ENCODE measurements around the gene IFNA2.
"Not testable (repeated sequence)": the region's sequence is repeated elsewhere in the genome, so short reads cannot be mapped to it uniquely, and the experiment has no call there.

The IFNA2 gene

DNA sequence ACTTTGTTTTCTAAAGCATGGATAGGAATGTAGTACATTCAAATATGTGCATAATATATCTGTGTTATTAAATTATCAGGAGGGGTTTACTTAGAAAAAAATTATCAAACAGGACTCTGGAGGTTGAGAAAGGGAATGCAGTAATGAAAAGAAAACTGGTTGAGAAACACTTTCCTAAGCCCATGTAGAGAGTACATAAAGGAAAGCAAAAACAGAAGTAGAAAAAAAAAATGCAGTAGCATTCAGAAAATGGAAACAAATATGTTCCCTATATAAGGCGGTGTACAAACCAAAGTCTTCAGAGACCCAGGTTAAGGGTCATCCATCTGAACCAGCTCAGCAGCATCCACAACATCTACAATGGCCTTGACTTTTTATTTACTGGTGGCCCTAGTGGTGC lies 23.6 kb upstream of the IFNA2 start, which contains the start of gene IFNA8:
Gene IFNA8, plus strand, starts transcription at position 301 of the 400 bp plus-strand sequence. Its CDS starts 60 bp downstream, at position 361.
- Histone ChIP-seq H3K4me3 (ENCODE audit: low read depth in 1 of 2, low read length in 2 of 2) (no peak within 1 kb of the TSS), H3K4me1 (ENCODE audit: control insufficient read depth in 1 of 2, insufficient read depth in 2 of 2, low read length in 2 of 2) (no peaks in the 10 kb centered on the region), H3K27me3 (ENCODE audit: low read depth, low read length) (no peaks in the 10 kb centered on the region), H3K9me3 (ENCODE audit: control insufficient read depth in 1 of 2, low read length in 2 of 2) (no peaks in the 10 kb centered on the region), H3K36me3 (ENCODE audit: control insufficient read depth in 1 of 2, insufficient read depth in 2 of 2, low read length in 2 of 2) (no peaks in the 10 kb centered on the region), H3K27ac (ENCODE audit: low read length) (no peak within 1 kb of the TSS)

GRCh38 chr9:21404146-21404545 lies 18.9 kb upstream of the IFNA2 start:
- no peak overlapping the region for H3K4me3 ChIP-seq (ENCODE audit: low read depth in 1 of 2, low read length in 2 of 2)
- no peaks in the 10 kb centered on the region for H3K9me3 ChIP-seq (ENCODE audit: control insufficient read depth in 1 of 2, low read length in 2 of 2)
- H3K27me3 ChIP-seq (ENCODE audit: low read depth, low read length) = peaks cover 6% of the 10 kb centered on the region
- H3K36me3 ChIP-seq (ENCODE audit: control insufficient read depth in 1 of 2, insufficient read depth in 2 of 2, low read length in 2 of 2) = no peaks in the 10 kb centered on the region
- H3K27ac ChIP-seq (ENCODE audit: low read length) = no peak overlapping the region
- peaks cover 0 to 13% of the 10 kb centered on the region in 2 donors for H3K4me1 ChIP-seq (ENCODE audit: control insufficient read depth in 1 of 2, insufficient read depth in 2 of 2, low read length in 2 of 2)

GRCh38 chr9:21402386-21403251 lies 17.4 kb upstream of the IFNA2 start:
- H3K9me3 ChIP-seq (ENCODE audit: control insufficient read depth in 1 of 2, low read length in 2 of 2) = no peaks in the 10 kb centered on the region
- H3K27me3 ChIP-seq (ENCODE audit: low read depth, low read length) = peaks cover 6% of the 10 kb centered on the region
- peak overlapping the region; percentile 33 to 67 for H3K4me3 ChIP-seq (ENCODE audit: low read depth in 1 of 2, low read length in 2 of 2)
- no peaks in the 10 kb centered on the region for H3K36me3 ChIP-seq (ENCODE audit: control insufficient read depth in 1 of 2, insufficient read depth in 2 of 2, low read length in 2 of 2)
- no peak overlapping the region for H3K27ac ChIP-seq (ENCODE audit: low read length)
- peaks cover 0 to 13% of the 10 kb centered on the region in 2 donors for H3K4me1 ChIP-seq (ENCODE audit: control insufficient read depth in 1 of 2, insufficient read depth in 2 of 2, low read length in 2 of 2)

- no peak overlapping the region for H3K4me3 ChIP-seq (ENCODE audit: low read depth in 1 of 2, low read length in 2 of 2)
- peaks cover 0 to 13% of the 10 kb centered on the region in 2 donors for H3K4me1 ChIP-seq (ENCODE audit: control insufficient read depth in 1 of 2, insufficient read depth in 2 of 2, low read length in 2 of 2)
- no peaks in the 10 kb centered on the region for H3K9me3 ChIP-seq (ENCODE audit: control insufficient read depth in 1 of 2, low read length in 2 of 2)
- no peaks in the 10 kb centered on the region for H3K36me3 ChIP-seq (ENCODE audit: control insufficient read depth in 1 of 2, insufficient read depth in 2 of 2, low read length in 2 of 2)
- no peak overlapping the region for H3K27ac ChIP-seq (ENCODE audit: low read length)
- H3K27me3 ChIP-seq (ENCODE audit: low read depth, low read length) = peaks cover 19% of the 10 kb centered on the region
These were observed 14.8 kb upstream of the IFNA2 start for GRCh38 chr9:21399956-21400355.

DNA sequence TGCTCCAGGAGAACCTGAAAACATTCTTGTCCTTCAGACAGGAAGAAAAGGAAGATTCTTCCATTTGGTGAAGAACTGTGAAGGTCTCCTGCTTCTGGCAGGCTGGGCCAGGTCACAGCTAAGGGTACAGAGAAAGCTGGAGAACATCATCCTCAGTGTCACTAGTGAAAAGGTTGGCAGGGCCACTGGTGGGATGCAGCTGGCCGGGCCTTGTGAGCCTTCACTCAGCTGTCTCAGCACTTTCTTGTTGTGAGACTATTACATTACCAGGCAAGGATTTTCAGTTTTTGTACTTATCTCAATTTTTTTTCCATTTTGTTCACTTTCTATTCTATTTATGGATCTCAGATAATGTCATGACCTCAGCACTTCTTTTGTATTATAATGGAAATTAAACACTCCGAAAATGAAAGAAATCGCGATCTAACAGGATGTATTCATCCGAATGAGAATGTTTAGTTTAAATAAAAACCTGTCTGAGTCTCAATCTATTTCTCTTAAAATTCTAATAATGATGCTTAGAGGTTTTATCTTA lies 13.8 kb upstream of the IFNA2 start:
- H3K9me3 ChIP-seq (ENCODE audit: control insufficient read depth in 1 of 2, low read length in 2 of 2) = no peaks in the 10 kb centered on the region
- no peak overlapping the region for H3K4me3 ChIP-seq (ENCODE audit: low read depth in 1 of 2, low read length in 2 of 2)
- H3K27me3 ChIP-seq (ENCODE audit: low read depth, low read length) = peaks cover 20% of the 10 kb centered on the region
- no peak overlapping the region for H3K27ac ChIP-seq (ENCODE audit: low read length)
- H3K36me3 ChIP-seq (ENCODE audit: control insufficient read depth in 1 of 2, insufficient read depth in 2 of 2, low read length in 2 of 2) = no peaks in the 10 kb centered on the region
- H3K4me1 ChIP-seq (ENCODE audit: control insufficient read depth in 1 of 2, insufficient read depth in 2 of 2, low read length in 2 of 2) = peaks cover 0 to 13% of the 10 kb centered on the region in 2 donors

- no peaks in the 10 kb centered on the region for H3K36me3 ChIP-seq (ENCODE audit: control insufficient read depth in 1 of 2, insufficient read depth in 2 of 2, low read length in 2 of 2)
- H3K4me3 ChIP-seq (ENCODE audit: low read depth in 1 of 2, low read length in 2 of 2) = peak overlapping the region; percentile 53 to 62
- peaks cover 13% of the 10 kb centered on the region for H3K27me3 ChIP-seq (ENCODE audit: low read depth, low read length)
- no peak overlapping the region for H3K27ac ChIP-seq (ENCODE audit: low read length)
- H3K9me3 ChIP-seq (ENCODE audit: control insufficient read depth in 1 of 2, low read length in 2 of 2) = no peaks in the 10 kb centered on the region
- H3K4me1 ChIP-seq (ENCODE audit: control insufficient read depth in 1 of 2, insufficient read depth in 2 of 2, low read length in 2 of 2) = no peaks in the 10 kb centered on the region
These were observed 10.8 kb upstream of the IFNA2 start for GRCh38 chr9:21395778-21396717.

- H3K4me3 ChIP-seq (ENCODE audit: low read depth in 1 of 2, low read length in 2 of 2) = no peak overlapping the region
- no peaks in the 10 kb centered on the region for H3K36me3 ChIP-seq (ENCODE audit: control insufficient read depth in 1 of 2, insufficient read depth in 2 of 2, low read length in 2 of 2)
- H3K4me1 ChIP-seq (ENCODE audit: control insufficient read depth in 1 of 2, insufficient read depth in 2 of 2, low read length in 2 of 2) = no peaks in the 10 kb centered on the region
- peaks cover 20% of the 10 kb centered on the region for H3K27me3 ChIP-seq (ENCODE audit: low read depth, low read length)
- no peaks in the 10 kb centered on the region for H3K9me3 ChIP-seq (ENCODE audit: control insufficient read depth in 1 of 2, low read length in 2 of 2)
- no peak overlapping the region for H3K27ac ChIP-seq (ENCODE audit: low read length)
These were observed 7.1 kb upstream of the IFNA2 start for GRCh38 chr9:21392270-21392669.

DNA sequence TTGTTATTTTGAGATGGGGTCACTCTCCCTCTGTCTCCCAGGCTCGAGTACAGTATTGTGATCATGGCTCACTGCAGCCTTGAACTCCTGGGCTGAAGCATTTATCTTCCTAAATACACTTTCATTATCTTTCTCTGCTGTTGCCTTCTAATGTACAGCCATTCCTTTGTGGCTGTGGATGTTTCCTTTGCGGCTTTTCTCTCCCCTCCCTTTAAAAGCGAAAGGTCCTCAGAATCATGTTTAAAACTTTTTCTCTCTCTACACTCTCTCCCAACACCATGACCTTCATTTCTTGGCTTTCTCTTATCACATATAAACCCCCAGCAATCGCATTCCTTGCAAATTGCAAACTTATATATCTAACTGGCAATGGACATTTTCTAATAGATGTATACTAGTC lies 1.6 kb downstream of the IFNA2 start:
- H3K36me3 ChIP-seq (ENCODE audit: control insufficient read depth in 1 of 2, insufficient read depth in 2 of 2, low read length in 2 of 2) = no peaks in the 10 kb centered on the region
- H3K9me3 ChIP-seq (ENCODE audit: control insufficient read depth in 1 of 2, low read length in 2 of 2) = no peaks in the 10 kb centered on the region
- no peak overlapping the region for H3K27ac ChIP-seq (ENCODE audit: low read length)
- no peaks in the 10 kb centered on the region for H3K4me1 ChIP-seq (ENCODE audit: control insufficient read depth in 1 of 2, insufficient read depth in 2 of 2, low read length in 2 of 2)
- no peak overlapping the region for H3K4me3 ChIP-seq (ENCODE audit: low read depth in 1 of 2, low read length in 2 of 2)
- peaks cover 11% of the 10 kb centered on the region for H3K27me3 ChIP-seq (ENCODE audit: low read depth, low read length)

DNA sequence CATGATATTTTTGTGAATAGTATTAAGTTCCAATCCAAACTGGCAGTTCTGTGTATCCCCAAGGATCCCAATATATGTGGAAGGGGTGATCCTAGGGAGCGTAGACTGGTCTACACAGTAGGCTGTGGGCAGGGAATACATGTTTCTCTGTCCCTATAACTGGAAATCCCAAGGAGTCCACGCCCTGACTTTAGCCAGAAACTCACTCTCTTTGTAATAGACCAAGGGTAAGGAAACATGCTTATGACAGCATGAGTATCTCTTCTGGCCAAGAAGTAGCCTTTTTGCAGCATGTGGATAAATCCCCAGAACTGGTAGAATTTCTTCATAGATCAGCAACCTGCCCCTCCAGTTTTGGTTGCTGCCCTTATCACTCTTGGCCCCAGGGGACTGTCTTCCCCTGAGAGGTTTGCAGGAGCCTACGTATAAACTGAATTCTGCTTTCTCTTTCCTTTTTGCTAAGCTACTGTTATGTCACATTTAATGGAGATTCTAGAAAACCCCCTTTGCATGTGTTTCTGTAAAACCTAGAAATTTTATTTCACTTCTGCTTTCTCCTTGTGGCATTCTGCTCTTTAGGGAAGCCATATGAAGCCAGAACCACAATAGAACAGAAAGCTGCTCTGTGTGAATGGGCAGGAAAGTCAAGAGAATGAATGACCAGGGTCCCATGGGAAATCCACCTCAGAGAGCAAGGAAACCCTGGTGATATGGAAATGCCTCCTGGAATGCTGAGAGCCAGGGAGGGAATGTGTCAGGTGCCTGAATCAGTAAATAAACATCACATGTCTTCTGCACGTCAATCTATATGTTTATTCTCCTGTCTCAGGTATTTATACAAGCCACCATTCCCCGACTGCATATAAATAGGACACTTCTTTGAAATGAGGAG lies 3.5 kb downstream of the IFNA2 start:
- Histone ChIP-seq H3K4me3 (ENCODE audit: low read depth in 1 of 2, low read length in 2 of 2) (no peak overlapping the region), H3K9me3 (ENCODE audit: control insufficient read depth in 1 of 2, low read length in 2 of 2) (no peaks in the 10 kb centered on the region), H3K4me1 (ENCODE audit: control insufficient read depth in 1 of 2, insufficient read depth in 2 of 2, low read length in 2 of 2) (no peaks in the 10 kb centered on the region), H3K36me3 (ENCODE audit: control insufficient read depth in 1 of 2, insufficient read depth in 2 of 2, low read length in 2 of 2) (no peaks in the 10 kb centered on the region), H3K27ac (ENCODE audit: low read length) (no peak overlapping the region), H3K27me3 (ENCODE audit: low read depth, low read length) (peaks cover 4% of the 10 kb centered on the region)

DNA sequence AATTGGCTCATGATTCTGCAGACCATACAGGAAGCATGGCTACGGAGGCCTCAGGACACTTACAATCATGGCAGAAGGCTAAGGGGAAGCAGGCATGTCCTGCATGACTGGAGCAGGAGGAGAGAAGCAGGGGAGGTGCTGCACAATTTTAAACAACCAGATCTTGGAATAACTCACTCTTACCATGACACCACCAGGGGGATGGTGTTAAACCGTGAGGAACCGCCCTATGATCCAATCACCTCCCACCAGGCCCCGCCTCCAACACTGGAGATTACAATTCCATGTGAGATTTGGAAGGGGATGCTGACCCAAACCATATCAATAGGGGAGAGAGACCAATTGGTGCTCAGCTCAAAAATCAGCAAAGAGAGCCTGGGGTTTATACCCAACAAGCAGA lies 13.7 kb downstream of the IFNA2 start:
- not testable (repeated sequence) for H3K4me3 ChIP-seq (ENCODE audit: low read depth in 1 of 2, low read length in 2 of 2); H3K27me3 ChIP-seq (ENCODE audit: low read depth, low read length); H3K4me1 ChIP-seq (ENCODE audit: control insufficient read depth in 1 of 2, insufficient read depth in 2 of 2, low read length in 2 of 2); H3K9me3 ChIP-seq (ENCODE audit: control insufficient read depth in 1 of 2, low read length in 2 of 2); H3K36me3 ChIP-seq (ENCODE audit: control insufficient read depth in 1 of 2, insufficient read depth in 2 of 2, low read length in 2 of 2); H3K27ac ChIP-seq (ENCODE audit: low read length)
